ENCODE data around the gene DIMT1.

Gene DIMT1

GRCh38 chr5:62375627-62376026 is 28.1 kb downstream of the DIMT1 start:
- H3K27ac ChIP-seq (ENCODE audit: extremely low read depth, low read depth, low read length), result no peak overlapping the region
- no peak overlapping the region for H3K4me3 ChIP-seq (ENCODE audit: low read depth, low read length)
- POLR2A ChIA-PET, result no interaction called here
- CTCF ChIA-PET, result no interaction called here
- no peaks in the 10 kb centered on the region for H3K4me1 ChIP-seq (ENCODE audit: control insufficient read depth, insufficient read depth, low read length)
- H3K9me3 ChIP-seq (ENCODE audit: control insufficient read depth, insufficient read depth, low read depth, low read length), result no peaks in the 10 kb centered on the region
- H3K36me3 ChIP-seq (ENCODE audit: control insufficient read depth in 2 of 2, insufficient read depth in 1 of 2, low read length in 2 of 2), result peaks cover 70 to 77% of the 10 kb centered on the region in 2 experiments
- no peak for TF ChIP-seq TCF7L2 (IDR thresholded peaks at IDR 0.05; ENCODE audit: borderline replicate concordance, low read depth, low read length)
- no peak for TF ChIP-seq ZNF37A (tag by site-specific recombination; IDR thresholded peaks at IDR 0.05)
- TF ChIP-seq ZNF629 (tag by site-specific recombination; IDR thresholded peaks at IDR 0.05), result no peak
- TF ChIP-seq ZXDB (tag by site-specific recombination; IDR thresholded peaks at IDR 0.05), result no peak
- TF ChIP-seq IKZF3 (tag by site-specific recombination; IDR thresholded peaks at IDR 0.05), result no peak
- no peak for TF ChIP-seq ZNF585B (tag by site-specific recombination; IDR thresholded peaks at IDR 0.05)
- TF ChIP-seq ZNF114 (tag by site-specific recombination; IDR thresholded peaks at IDR 0.05), result no peak
- TF ChIP-seq ZNF548 (tag by site-specific recombination; IDR thresholded peaks at IDR 0.05), result no peak
- no peak for TF ChIP-seq ZNF660 (tag by site-specific recombination; IDR thresholded peaks at IDR 0.05)

DNA sequence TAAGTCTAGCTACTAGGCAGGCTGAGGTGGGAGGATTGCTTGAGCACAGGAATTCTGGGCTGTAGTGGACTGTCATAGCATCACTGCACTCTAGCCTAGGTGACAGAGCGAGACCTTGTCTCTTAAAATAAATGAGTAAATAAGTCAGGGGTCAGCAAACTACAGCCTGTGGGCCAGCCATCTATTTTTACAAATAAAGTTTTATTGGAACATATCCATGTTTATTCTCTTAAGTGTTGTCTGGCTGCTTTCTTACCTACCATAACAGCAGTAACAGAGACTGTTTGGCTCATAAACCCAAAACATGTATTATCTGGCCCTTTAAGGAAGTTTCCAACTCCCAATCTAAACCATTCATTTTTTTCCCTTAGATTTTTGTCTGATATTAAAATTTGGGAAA is 29.6 kb downstream of the DIMT1 start:
- Histone ChIP-seq H3K27ac (ENCODE audit: extremely low read depth, low read depth, low read length) (no peak overlapping the region), H3K4me3 (ENCODE audit: low read depth, low read length) (no peak overlapping the region), H3K9me3 (ENCODE audit: control insufficient read depth, insufficient read depth, low read depth, low read length) (no peaks in the 10 kb centered on the region), H3K36me3 (ENCODE audit: control insufficient read depth in 2 of 2, insufficient read depth in 1 of 2, low read length in 2 of 2) (peaks cover 65 to 67% of the 10 kb centered on the region in 2 experiments), H3K4me1 (ENCODE audit: control insufficient read depth, insufficient read depth, low read length) (no peaks in the 10 kb centered on the region)
- ChIA-PET POLR2A (no interaction called here), CTCF (no interaction called here)
- TF ChIP-seq KLF8 (tag by site-specific recombination; IDR thresholded peaks at IDR 0.05) (no peak), ZBTB7A (tag by site-specific recombination; IDR thresholded peaks at IDR 0.05; ENCODE audit: low read depth) (no peak), ZNF654 (tag by site-specific recombination; IDR thresholded peaks at IDR 0.05; ENCODE audit: low read depth) (no peak), ZNF549 (tag by site-specific recombination; IDR thresholded peaks at IDR 0.05) (no peak), GLI4 (tag by site-specific recombination; IDR thresholded peaks at IDR 0.05) (no peak), ZNF791 (tag by site-specific recombination; IDR thresholded peaks at IDR 0.05) (no peak), ZBTB21 (tag by site-specific recombination; IDR thresholded peaks at IDR 0.05) (no peak), KLF9 (tag by site-specific recombination; IDR thresholded peaks at IDR 0.05; ENCODE audit: low read depth) (no peak)

DNA sequence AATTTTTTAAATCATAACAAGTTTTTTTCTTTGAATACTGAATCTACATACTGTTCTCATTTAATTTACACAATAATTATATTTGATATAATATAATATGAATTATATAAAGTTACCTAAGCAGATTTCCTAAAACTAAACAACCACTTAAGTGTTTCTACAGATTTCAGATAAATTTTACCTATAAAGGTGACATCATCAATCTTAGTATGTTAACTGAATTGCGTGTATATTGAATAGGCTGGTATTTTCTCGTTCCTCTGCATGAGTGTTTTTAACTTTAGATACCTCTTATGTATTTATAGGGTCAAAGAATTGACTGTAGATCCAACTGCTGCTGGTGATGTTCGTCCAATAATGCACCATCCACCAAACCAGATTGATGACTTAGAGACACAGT is 30.3 kb downstream of the DIMT1 start:
- TF ChIP-seq ZNF112 (tag by site-specific recombination; IDR thresholded peaks at IDR 0.05) (no peak), ATF2 (tag by site-specific recombination; IDR thresholded peaks at IDR 0.05; ENCODE audit: low read depth) (peak; percentile 70), ZNF423 (tag by site-specific recombination; IDR thresholded peaks at IDR 0.05) (no peak)
- Histone ChIP-seq H3K4me1 (ENCODE audit: control insufficient read depth, insufficient read depth, low read length) (no peaks in the 10 kb centered on the region), H3K9me3 (ENCODE audit: control insufficient read depth, insufficient read depth, low read depth, low read length) (no peaks in the 10 kb centered on the region), H3K4me3 (ENCODE audit: low read depth, low read length) (no peak overlapping the region), H3K27ac (ENCODE audit: extremely low read depth, low read depth, low read length) (no peak overlapping the region), H3K36me3 (ENCODE audit: control insufficient read depth in 2 of 2, insufficient read depth in 1 of 2, low read length in 2 of 2) (peaks cover 62 to 67% of the 10 kb centered on the region in 2 experiments)
- ChIA-PET POLR2A (interaction anchor here (1.3 kb wide), 1 partner anchor 30 kb away, joined by 4 read pairs; the partner anchor contains the start of gene DIMT1), CTCF (interaction anchor here (0.7 kb wide), 2 partner anchors 1427 to 1538 kb away, joined by 3 read pairs; no protein-coding TSS in a partner anchor)

GRCh38 chr5:62372600-62372999 is 31.1 kb downstream of the DIMT1 start:
- TF ChIP-seq ZFP41 (tag by site-specific recombination; IDR thresholded peaks at IDR 0.05; ENCODE audit: borderline replicate concordance), result no peak
- peak; percentile 56; the same call in 1 of the 2 replicates for TF ChIP-seq ATF2 (tag by site-specific recombination; IDR thresholded peaks at IDR 0.05; ENCODE audit: low read depth)
- no peak for TF ChIP-seq FEZF1 (tag by site-specific recombination; IDR thresholded peaks at IDR 0.05)
- TF ChIP-seq ZNF626 (tag by site-specific recombination; IDR thresholded peaks at IDR 0.05), result no peak
- TF ChIP-seq, protein P1, sequence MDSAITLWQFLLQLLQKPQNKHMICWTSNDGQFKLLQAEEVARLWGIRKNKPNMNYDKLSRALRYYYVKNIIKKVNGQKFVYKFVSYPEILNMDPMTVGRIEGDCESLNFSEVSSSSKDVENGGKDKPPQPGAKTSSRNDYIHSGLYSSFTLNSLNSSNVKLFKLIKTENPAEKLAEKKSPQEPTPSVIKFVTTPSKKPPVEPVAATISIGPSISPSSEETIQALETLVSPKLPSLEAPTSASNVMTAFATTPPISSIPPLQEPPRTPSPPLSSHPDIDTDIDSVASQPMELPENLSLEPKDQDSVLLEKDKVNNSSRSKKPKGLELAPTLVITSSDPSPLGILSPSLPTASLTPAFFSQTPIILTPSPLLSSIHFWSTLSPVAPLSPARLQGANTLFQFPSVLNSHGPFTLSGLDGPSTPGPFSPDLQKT (IDR thresholded peaks at IDR 0.05; ENCODE audit: borderline replicate concordance, low read depth, low read length), result no peak
- no peak overlapping the region for H3K27ac ChIP-seq (ENCODE audit: extremely low read depth, low read depth, low read length)
- H3K4me3 ChIP-seq (ENCODE audit: low read depth, low read length), result no peak overlapping the region
- ChIA-PET CTCF (interaction anchor here (0.7 kb wide), 1 partner anchor 1426 kb away, joined by 3 read pairs; no protein-coding TSS in a partner anchor), POLR2A (interaction anchor here (1.3 kb wide), 1 partner anchor 31 kb away, joined by 4 read pairs; the partner anchor contains the start of gene DIMT1)
- H3K4me1 ChIP-seq (ENCODE audit: control insufficient read depth, insufficient read depth, low read length), result no peaks in the 10 kb centered on the region
- no peaks in the 10 kb centered on the region for H3K9me3 ChIP-seq (ENCODE audit: control insufficient read depth, insufficient read depth, low read depth, low read length)
- H3K36me3 ChIP-seq (ENCODE audit: control insufficient read depth in 2 of 2, insufficient read depth in 1 of 2, low read length in 2 of 2), result peaks cover 54 to 63% of the 10 kb centered on the region in 2 experiments
